Globus pallidus (tissue), 1 donor: ENCODE results near the gene NLK.
"Not testable (repeated sequence)": the region's sequence is repeated elsewhere in the genome, so short reads cannot be mapped to it uniquely, and the experiment has no call there.

Source experiments
- DNase-seq: peaks from one replicate; pipeline ENCODE4 v3.0.0-alpha.2; 2015; ENCODE audit warnings: low spot score

NLK gene

GRCh38 chr17:28232966-28233870, 190.7 kb downstream of the NLK start:
- DNase-seq, result not testable (repeated sequence)

- DNase-seq, result not testable (repeated sequence)
These were observed 191.7 kb downstream of the NLK start for GRCh38 chr17:28233872-28234856.

GRCh38 chr17:28235066-28235700, 192.7 kb downstream of the NLK start:
- DNase-seq, result not testable (repeated sequence)

- not testable (repeated sequence) for DNase-seq
These were observed 193.7 kb downstream of the NLK start for GRCh38 chr17:28236033-28236653.

GRCh38 chr17:28238547-28239270, 196.2 kb downstream of the NLK start:
- not testable (repeated sequence) for DNase-seq

- no peak for DNase-seq
These were observed 196.8 kb downstream of the NLK start for GRCh38 chr17:28239271-28239624.

GRCh38 chr17:28240688-28241340, 198.3 kb downstream of the NLK start:
- no peak for DNase-seq

GRCh38 chr17:28242791-28243190, 200.3 kb downstream of the NLK start:
- no peak for DNase-seq

GRCh38 chr17:28243268-28243667, 200.8 kb downstream of the NLK start:
- not testable (repeated sequence) for DNase-seq

- DNase-seq, result no peak
These were observed 202.0 kb downstream of the NLK start for GRCh38 chr17:28244446-28244845.
